ENCODE results near the gene TMEM179. TPM values are rescaled to one million over a fixed set of nuclear protein-coding genes. Genes with fewer than 3 reads are reported as not detected.
A peak's percentile ranks its signal among the peaks of the same experiment; 100 is the strongest.

Gene TMEM179
- polyA plus RNA-seq (2012; ENCODE audit: insufficient read length, low read depth): 0.30 TPM

DNA sequence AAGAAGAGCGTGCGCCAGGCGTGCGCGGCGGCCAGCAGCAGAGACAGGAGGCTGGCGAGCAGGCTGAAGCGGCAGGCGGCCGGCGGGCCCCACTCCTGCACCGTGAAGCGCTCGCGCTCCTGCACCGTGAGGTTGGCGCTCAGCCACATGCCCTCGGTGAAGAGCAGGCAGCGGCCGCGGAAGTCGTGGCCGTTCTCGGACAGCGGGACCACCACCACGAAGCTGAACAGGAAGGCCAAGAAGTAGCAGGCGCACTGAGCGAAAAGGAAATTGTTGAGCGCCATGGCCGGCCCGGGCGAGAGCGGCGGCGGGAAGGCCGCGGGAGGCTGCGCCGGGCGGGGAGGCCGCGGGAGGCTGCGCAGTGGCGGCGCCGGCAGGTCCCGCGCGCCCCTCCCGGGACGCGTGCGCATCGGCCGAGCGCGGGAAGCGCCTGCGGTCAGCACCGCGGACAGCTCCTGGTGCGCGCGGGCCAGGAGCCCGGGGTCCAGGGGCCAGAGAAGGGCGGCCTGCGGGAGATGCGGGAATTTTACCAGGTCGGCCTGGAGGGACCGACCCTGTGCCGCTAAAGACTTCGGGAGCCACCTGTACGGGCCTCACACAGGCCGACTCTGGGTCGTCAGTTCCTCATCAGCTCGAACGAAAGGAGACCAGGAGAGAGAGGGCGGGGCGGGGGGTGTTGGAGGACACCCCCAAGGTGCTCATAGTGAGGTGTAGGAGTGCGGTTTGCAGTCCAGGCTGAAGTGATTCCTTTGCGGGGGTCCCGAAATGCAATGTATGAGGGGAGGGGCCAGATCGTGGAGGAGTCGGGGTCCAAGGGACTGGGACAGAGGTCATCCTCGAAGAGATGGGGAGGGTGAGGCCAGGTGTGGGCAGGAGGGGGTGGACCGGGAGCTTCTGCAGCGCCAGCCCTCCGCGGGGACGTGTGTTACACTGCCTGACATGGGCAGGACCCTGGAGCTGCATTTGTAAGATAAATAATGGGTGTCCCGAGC, at the start of gene TMEM179:
TMEM179 (minus strand) TSS at position 315 of the 992 bp plus-strand sequence; CDS start at position 284, 31 bp downstream.
- TF ChIP-seq, protein P1, sequence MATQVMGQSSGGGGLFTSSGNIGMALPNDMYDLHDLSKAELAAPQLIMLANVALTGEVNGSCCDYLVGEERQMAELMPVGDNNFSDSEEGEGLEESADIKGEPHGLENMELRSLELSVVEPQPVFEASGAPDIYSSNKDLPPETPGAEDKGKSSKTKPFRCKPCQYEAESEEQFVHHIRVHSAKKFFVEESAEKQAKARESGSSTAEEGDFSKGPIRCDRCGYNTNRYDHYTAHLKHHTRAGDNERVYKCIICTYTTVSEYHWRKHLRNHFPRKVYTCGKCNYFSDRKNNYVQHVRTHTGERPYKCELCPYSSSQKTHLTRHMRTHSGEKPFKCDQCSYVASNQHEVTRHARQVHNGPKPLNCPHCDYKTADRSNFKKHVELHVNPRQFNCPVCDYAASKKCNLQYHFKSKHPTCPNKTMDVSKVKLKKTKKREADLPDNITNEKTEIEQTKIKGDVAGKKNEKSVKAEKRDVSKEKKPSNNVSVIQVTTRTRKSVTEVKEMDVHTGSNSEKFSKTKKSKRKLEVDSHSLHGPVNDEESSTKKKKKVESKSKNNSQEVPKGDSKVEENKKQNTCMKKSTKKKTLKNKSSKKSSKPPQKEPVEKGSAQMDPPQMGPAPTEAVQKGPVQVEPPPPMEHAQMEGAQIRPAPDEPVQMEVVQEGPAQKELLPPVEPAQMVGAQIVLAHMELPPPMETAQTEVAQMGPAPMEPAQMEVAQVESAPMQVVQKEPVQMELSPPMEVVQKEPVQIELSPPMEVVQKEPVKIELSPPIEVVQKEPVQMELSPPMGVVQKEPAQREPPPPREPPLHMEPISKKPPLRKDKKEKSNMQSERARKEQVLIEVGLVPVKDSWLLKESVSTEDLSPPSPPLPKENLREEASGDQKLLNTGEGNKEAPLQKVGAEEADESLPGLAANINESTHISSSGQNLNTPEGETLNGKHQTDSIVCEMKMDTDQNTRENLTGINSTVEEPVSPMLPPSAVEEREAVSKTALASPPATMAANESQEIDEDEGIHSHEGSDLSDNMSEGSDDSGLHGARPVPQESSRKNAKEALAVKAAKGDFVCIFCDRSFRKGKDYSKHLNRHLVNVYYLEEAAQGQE (IDR thresholded peaks at IDR 0.05; ENCODE audit: insufficient read depth in 1 of 2, low read depth in 2 of 2, low read length in 2 of 2): peak; percentile 91 to 97
- no peak for TF ChIP-seq POLR2AphosphoS5 (IDR thresholded peaks at IDR 0.05; ENCODE audit: low read depth, low read length)

DNA sequence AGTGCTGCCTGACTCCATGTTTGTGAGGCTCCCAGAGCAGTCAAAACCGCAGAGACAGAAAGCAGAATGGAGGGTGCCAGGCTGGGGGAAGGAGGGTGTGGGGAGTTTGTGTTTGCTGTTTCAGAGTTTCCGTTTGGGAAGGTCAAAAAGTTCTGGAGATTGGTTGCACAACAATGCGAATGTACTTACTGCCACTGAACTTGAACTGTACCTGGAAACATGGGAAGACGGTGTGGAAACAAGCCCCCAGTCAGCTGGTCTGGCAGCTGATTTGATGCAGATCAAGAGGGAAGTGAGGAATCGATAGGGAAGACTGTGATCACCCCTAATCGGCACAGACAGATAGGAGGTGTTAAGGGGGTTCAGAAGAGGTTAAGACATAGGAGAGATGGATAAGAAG, 49.5 kb upstream of the TMEM179 start:
- TF ChIP-seq, protein P1 (IDR thresholded peaks at IDR 0.05; ENCODE audit: insufficient read depth in 1 of 2, low read depth in 2 of 2, low read length in 2 of 2): no peak
- TF ChIP-seq SIN3A (IDR thresholded peaks at IDR 0.05; ENCODE audit: borderline replicate concordance, insufficient read depth, low read length): no peak
- no peak for TF ChIP-seq TAF1 (IDR thresholded peaks at IDR 0.05; ENCODE audit: borderline replicate concordance, insufficient read depth, low read length)
- TF ChIP-seq FOXP2 (optimal IDR thresholded peaks at IDR 0.05; ENCODE audit: borderline replicate concordance, extremely low read depth, extremely low read length, insufficient read depth): no peak
- no peak for TF ChIP-seq POLR2AphosphoS5 (IDR thresholded peaks at IDR 0.05; ENCODE audit: low read depth, low read length)

DNA sequence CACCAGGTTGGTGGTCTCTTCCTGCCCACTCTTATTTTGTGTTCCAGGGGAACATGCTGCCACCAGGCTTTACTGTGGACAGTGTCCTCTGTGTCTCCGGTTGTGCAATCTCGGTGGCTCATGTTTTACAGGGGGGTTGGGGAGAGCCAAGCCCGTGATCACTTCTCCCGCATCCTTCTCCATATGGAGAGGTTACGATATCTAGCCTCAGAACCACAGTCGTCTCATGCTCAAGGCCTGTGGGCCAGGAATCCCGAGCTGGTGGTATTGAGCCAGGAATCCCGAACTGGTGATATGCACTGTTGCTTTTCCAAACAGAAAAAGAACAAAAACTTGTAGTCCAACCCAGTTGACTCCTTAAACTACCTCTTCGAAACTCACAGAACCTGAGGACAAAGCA, 47.8 kb upstream of the TMEM179 start:
- TF ChIP-seq POLR2AphosphoS5 (IDR thresholded peaks at IDR 0.05; ENCODE audit: low read depth, low read length): no peak

DNA sequence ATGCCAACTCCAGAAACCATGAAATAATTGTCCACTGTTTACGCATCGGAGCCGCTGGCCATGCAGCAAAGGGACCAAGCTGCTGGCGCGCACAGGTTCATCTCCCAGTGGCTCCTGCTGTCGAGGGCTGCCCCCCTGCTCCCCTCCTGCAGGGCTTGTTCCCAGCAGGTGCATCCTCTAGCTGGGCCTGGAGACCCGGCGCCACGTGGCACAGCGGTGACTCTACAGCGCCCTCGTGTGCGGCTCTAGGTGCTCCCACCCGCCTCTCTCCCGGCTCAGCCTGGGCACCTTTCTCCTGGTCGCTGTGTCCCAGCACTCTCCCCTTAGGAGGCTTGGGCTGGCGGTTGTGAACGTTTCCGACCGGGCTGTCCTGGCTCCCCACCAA, 47.3 kb upstream of the TMEM179 start:
- no peak for TF ChIP-seq POLR2AphosphoS5 (IDR thresholded peaks at IDR 0.05; ENCODE audit: low read depth, low read length)
- TF ChIP-seq TAF1 (IDR thresholded peaks at IDR 0.05; ENCODE audit: borderline replicate concordance, insufficient read depth, low read length): no peak
- TF ChIP-seq SIN3A (IDR thresholded peaks at IDR 0.05; ENCODE audit: borderline replicate concordance, insufficient read depth, low read length): no peak
- TF ChIP-seq, protein P1 (IDR thresholded peaks at IDR 0.05; ENCODE audit: insufficient read depth in 1 of 2, low read depth in 2 of 2, low read length in 2 of 2): no peak
- no peak for TF ChIP-seq FOXP2 (optimal IDR thresholded peaks at IDR 0.05; ENCODE audit: borderline replicate concordance, extremely low read depth, extremely low read length, insufficient read depth)

DNA sequence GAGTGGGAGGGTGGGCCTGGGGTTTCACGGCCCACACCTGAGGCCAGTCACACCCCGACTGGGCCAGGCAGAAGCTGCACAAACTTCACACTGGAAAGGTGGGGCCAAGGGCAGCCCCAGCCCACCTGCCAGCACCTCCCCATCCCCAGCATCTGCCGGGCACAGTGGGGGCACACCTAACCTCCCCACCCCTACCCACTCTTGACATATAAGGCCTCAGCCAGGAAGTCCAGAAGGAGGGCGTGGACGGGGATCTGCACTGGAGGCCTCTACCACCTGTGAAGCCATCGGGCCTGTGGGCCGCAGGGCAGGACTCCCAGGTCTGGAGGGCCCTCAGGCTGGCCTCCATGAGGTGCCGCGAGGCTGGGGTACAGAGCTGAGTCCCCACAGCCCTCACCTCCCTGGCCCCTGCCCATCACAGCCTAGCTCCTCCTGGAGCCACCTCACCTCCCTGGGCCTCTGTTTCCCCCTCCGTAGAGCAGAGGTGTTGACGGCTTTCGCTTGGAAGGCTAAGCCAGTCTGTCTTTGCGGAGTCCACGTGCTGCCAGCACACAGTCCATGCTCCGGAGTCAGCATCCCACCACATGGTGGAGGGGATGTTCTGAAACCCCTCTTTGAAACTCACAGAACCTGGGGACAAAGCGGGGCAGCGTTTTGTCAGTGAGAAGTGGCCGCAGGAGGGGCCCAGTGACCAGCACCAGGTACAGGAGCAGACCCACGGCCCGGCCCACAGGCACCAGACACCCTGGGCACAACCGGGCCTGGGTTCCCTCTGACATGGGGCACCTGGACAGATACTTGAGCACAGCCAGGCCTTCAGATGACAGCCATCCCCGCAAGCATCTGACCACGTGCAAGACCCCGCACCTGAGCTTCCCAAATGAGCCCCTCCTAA, 46.7 kb upstream of the TMEM179 start:
- TF ChIP-seq TAF1 (IDR thresholded peaks at IDR 0.05; ENCODE audit: borderline replicate concordance, insufficient read depth, low read length) (no peak), FOXP2 (optimal IDR thresholded peaks at IDR 0.05; ENCODE audit: borderline replicate concordance, extremely low read depth, extremely low read length, insufficient read depth) (no peak), SIN3A (IDR thresholded peaks at IDR 0.05; ENCODE audit: borderline replicate concordance, insufficient read depth, low read length) (no peak), POLR2AphosphoS5 (IDR thresholded peaks at IDR 0.05; ENCODE audit: low read depth, low read length) (no peak)
- TF ChIP-seq, protein P1 (IDR thresholded peaks at IDR 0.05; ENCODE audit: insufficient read depth in 1 of 2, low read depth in 2 of 2, low read length in 2 of 2): no peak
